Right atrium auricular region (tissue), 2 donors: ENCODE results near the gene PLPP7. TPM values are rescaled to one million over a fixed set of nuclear protein-coding genes. Genes with fewer than 3 reads are reported as not detected.

Experiments
- DNase-seq: peaks from one replicate; pipeline ENCODE4 v3.0.0-alpha.2; 2019; ENCODE audit warnings: low spot score
- H3K27ac ChIP-seq, 2 donors: fragments of 200-600 bp; sonication (generic); 1 replicate in 1 of 2; 2 replicates in 1 of 2; pipeline ENCODE4 v1.5.1; 2016 to 2019
- H3K27me3 ChIP-seq, 2 donors: fragments of 200-600 bp; sonication (generic); one replicate each; pipeline versions ENCODE4 v1.5.1 to v1.6.0; 2017 to 2019
- H3K36me3 ChIP-seq: fragments of 200-600 bp; sonication (generic); one replicate; pipeline ENCODE4 v1.5.1; 2016
- H3K4me1 ChIP-seq, 2 donors: fragments of 200-600 bp; sonication (generic); one replicate each; pipeline versions ENCODE4 v1.5.1 to v1.6.0; 2017 to 2019
- H3K4me3 ChIP-seq, 2 donors: fragments of 200-600 bp; sonication (generic); 1 replicate in 1 of 2; 2 replicates in 1 of 2; pipeline ENCODE4 v1.5.1; 2017 to 2019; ENCODE audit warnings: mild to moderate bottlenecking in 1 of 2, moderate library complexity in 1 of 2
- H3K9me3 ChIP-seq, 2 donors: fragments of 200-600 bp; sonication (generic); one replicate each; pipeline ENCODE4 v1.5.1; 2019
- total RNA-seq, 2 donors: library from RNA; depleted of rRNA; stranded (reverse); fragments of >200 nt; gene quantifications; one replicate each; pipeline ENCODE4 v1.1.0, GENCODE V29; 2016
- TF ChIP-seq, protein P1 (sequence below), 2 donors: fragments of 200-600 bp; sonication (generic); IDR thresholded peaks; one replicate each; pipeline ENCODE4 v1.5.1; 2019; ENCODE audit warnings: antibody characterized with exemption in 2 of 2

PLPP7 gene
- total RNA-seq, 2 donors from 2014 or later: 124 to 216 TPM

DNA sequence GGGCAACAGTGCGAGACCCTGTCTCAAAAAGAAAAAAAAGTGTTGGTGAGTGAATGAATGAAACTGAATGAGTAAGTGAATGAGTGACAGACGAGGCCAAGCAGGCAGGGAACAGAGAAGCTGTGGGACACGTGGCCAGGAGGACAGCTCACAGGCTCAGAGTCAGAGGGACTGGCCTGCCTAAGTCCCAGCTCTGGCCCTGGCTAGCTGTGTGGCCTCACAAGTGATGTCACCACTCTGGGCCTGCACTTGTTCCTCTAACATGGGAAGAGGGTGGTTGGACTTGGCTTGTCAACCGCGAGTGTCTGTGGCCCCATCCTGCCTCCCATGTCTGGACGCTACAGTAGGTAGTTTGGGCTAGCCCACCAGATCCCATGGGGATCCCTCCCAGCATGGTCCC is 4.7 kb upstream of the PLPP7 start:
- H3K36me3 ChIP-seq: no peaks in the 10 kb centered on the region
- peaks cover 0 to 50% of the 10 kb centered on the region in 2 donors for H3K4me1 ChIP-seq
- TF ChIP-seq, protein P1, sequence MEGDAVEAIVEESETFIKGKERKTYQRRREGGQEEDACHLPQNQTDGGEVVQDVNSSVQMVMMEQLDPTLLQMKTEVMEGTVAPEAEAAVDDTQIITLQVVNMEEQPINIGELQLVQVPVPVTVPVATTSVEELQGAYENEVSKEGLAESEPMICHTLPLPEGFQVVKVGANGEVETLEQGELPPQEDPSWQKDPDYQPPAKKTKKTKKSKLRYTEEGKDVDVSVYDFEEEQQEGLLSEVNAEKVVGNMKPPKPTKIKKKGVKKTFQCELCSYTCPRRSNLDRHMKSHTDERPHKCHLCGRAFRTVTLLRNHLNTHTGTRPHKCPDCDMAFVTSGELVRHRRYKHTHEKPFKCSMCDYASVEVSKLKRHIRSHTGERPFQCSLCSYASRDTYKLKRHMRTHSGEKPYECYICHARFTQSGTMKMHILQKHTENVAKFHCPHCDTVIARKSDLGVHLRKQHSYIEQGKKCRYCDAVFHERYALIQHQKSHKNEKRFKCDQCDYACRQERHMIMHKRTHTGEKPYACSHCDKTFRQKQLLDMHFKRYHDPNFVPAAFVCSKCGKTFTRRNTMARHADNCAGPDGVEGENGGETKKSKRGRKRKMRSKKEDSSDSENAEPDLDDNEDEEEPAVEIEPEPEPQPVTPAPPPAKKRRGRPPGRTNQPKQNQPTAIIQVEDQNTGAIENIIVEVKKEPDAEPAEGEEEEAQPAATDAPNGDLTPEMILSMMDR (IDR thresholded peaks at IDR 0.05): no peak
- H3K9me3 ChIP-seq: no peaks in the 10 kb centered on the region
- H3K27ac ChIP-seq: peak overlapping the region; percentile 84 to 95
- no peak overlapping the region for H3K4me3 ChIP-seq
- H3K27me3 ChIP-seq: no peaks in the 10 kb centered on the region
- no peak for DNase-seq

DNA sequence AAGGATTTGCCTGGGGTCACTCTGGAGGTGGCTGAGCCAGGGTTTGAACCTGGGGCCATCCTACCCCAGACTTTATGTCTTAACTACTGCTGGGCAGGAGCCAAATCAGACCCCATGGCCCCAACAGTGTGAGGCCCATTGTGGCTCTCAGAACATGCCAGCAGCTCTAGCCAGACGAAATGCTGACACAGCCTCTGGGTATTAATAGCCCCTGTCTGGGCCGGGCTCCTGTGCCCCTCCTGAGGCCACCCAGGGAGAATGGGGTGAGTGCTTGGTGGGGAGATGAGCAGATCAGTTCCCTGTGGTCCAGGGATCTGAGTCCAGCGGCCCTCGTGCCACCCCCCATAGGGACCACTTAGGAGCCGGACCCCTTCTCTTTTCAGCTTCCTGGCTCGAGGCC is 2.2 kb upstream of the PLPP7 start:
- Histone ChIP-seq H3K9me3 (no peaks in the 10 kb centered on the region), H3K4me3 (no peak overlapping the region), H3K36me3 (no peaks in the 10 kb centered on the region), H3K27ac (peak overlapping the region; percentile 87 to 93), H3K27me3 (no peaks in the 10 kb centered on the region), H3K4me1 (peaks cover 0 to 58% of the 10 kb centered on the region in 2 donors)
- no peak for DNase-seq
- TF ChIP-seq, protein P1 (IDR thresholded peaks at IDR 0.05): no peak

GRCh38 chr9:131288217-131288616 is 1.3 kb upstream of the PLPP7 start:
- Histone ChIP-seq H3K36me3 (peaks cover 6% of the 10 kb centered on the region), H3K4me1 (peaks cover 0 to 54% of the 10 kb centered on the region in 2 donors), H3K27me3 (no peaks in the 10 kb centered on the region), H3K4me3 (no peak overlapping the region), H3K27ac (peak overlapping the region; percentile 87 to 93), H3K9me3 (no peaks in the 10 kb centered on the region)
- TF ChIP-seq, protein P1 (IDR thresholded peaks at IDR 0.05): no peak
- no peak for DNase-seq

DNA sequence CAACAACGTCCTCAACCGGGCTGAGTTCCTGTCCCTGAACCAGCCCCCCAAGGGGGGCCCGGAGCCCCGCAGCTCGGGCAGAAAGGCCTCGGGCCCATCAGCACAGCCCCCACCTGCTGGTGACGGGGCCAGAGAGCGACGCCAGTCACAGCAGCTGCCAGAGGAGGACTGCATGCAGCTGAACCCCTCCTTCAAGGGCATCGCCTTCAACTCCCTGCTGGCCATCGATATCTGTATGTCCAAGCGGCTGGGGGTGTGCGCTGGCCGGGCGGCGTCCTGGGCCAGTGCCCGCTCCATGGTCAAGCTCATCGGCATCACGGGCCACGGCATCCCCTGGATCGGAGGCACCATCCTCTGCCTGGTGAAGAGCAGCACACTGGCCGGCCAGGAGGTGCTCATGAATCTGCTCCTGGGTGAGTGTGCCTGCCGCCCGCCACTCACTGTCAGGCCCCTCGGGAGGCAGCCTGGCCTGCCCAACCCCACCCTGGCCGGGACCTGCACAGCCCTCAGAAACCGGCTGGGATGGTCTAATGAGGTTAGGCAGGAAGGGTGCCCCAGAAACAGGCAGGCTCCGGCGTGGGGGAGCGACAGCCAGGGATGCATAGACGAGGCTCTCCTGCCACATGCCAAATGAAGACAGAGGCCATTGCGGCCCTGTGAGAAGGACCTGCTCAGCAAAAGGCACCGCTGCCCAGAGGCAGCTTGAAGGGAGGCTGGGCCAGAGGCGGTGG is 678 bp downstream of the PLPP7 start:
- H3K27ac ChIP-seq: peak overlapping the region; percentile 87 to 93
- H3K9me3 ChIP-seq: no peaks in the 10 kb centered on the region
- H3K4me1 ChIP-seq: peaks cover 0 to 55% of the 10 kb centered on the region in 2 donors
- no peaks in the 10 kb centered on the region for H3K27me3 ChIP-seq
- peaks cover 7% of the 10 kb centered on the region for H3K36me3 ChIP-seq
- DNase-seq: no peak
- TF ChIP-seq, protein P1 (IDR thresholded peaks at IDR 0.05): no peak
- H3K4me3 ChIP-seq: peak overlapping the region; percentile 59 to 60

DNA sequence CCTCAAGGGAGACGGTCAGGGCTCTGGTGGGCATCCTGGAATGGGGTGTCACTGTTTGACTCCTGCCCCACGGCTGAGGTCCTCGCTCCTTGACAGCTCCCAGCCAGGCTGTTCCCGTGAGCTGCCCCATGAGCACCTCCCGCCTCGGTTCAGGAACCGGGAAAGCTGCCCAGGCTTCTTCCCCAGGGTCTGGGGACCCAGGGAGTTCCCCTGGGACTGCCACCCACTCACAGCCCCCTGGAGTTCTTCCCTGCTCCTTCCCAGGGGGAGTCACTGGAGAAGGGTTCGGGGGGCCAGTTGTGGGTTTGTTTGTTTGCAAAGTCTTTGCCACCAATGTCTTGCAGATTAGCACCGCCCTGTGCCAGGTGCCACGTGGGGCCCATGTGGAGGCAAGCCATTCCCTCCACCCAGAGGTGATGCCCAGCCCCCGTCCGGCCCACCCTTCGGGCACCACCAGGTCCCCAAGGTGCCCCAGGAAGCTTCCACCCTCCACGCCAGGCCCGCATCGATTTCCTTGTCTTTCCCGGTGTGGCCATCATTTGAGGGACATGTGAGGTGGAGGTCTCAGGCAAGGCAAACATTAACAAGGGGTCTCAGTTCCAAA is 1.3 kb downstream of the PLPP7 start:
- H3K9me3 ChIP-seq: no peaks in the 10 kb centered on the region
- TF ChIP-seq, protein P1 (IDR thresholded peaks at IDR 0.05): no peak
- H3K27ac ChIP-seq: peak overlapping the region; percentile 87 to 93
- peaks cover 13% of the 10 kb centered on the region for H3K36me3 ChIP-seq
- no peak for DNase-seq
- H3K4me1 ChIP-seq: peaks cover 0 to 55% of the 10 kb centered on the region in 2 donors
- H3K4me3 ChIP-seq: peak overlapping the region; percentile 59 to 60
- no peaks in the 10 kb centered on the region for H3K27me3 ChIP-seq
